Stimulated activated CD8-positive, alpha-beta memory T cell treated with anti-CD3 and anti-CD28 coated beads, Interleukin-15, amount 100 ng/mL, for 4 hours (primary cell): ENCODE data around the gene FOLR3.
"Not testable (repeated sequence)": the region's sequence is repeated elsewhere in the genome, so short reads cannot be mapped to it uniquely, and the experiment has no call there.

Experiments
- DNase-seq, 2 donors: peaks; one replicate each; pipeline ENCODE4 v3.0.0-alpha.2; 2020; ENCODE audit warnings: low read depth in 2 of 2

FOLR3 gene

DNA sequence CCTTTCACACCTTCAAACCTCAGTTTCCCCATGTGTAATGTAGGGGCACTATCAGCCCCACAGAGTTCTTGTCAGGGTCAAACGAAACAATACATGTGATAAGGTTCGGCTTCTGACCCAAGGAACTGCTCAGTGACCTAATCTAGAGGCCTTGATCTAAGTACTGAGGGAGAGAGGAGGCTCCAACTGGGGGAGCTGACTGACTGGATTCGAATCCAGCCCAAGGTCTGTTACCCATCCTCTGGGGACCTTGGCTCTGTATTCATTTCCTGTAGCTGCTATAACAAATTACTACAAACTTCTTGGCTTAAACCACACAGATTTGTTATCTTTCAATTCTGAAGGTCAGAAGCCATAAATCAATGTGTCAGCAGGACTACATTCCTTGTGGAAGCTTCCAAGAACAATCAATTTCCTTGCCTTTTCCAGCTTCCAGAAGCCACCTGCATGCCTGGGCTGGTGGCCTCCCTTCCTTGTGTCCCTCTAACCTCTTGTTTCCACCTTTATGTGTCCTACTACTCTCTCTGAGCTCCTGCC is 12.3 kb upstream of the FOLR3 start:
- DNase-seq: no peak

DNA sequence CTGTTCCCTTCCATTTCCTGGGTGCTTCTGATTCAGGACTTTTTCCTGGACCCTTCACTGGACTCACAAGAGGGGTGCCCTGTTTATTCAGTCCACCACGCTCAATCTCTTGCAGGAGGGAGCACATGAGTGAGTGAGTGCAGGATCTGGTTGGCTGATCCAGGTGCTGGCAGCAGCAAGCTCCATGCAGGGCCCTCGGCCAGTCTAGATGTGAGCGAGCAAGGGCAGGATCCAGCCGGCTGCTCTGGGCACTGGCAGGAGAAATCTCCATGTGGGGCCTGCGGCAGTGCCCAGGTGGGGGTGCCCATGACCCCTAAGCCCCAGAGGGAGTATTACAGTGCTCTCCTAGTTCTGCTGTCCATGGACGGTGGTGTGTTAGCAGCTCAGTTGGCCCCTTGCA is 11.5 kb upstream of the FOLR3 start:
- DNase-seq: no peak

DNA sequence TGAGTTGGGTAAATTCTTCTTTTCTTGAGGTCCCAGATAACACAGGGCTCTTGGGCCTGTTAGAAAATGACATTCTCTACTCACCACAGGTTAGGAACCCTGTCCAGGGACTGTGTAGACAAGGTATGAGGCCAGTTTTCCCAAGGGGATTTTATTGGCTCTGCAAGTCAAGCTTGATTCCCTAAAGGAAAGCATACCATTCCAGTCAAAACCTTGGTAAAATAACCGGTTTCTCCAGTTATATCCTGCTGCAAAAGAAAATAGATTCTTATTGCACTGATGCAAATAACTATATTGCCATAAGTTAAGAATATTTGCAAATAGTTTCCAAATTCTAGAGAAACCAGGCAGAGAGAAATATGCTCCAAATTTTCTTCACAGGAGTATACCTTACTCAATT is 9.6 kb upstream of the FOLR3 start:
- DNase-seq: no peak

DNA sequence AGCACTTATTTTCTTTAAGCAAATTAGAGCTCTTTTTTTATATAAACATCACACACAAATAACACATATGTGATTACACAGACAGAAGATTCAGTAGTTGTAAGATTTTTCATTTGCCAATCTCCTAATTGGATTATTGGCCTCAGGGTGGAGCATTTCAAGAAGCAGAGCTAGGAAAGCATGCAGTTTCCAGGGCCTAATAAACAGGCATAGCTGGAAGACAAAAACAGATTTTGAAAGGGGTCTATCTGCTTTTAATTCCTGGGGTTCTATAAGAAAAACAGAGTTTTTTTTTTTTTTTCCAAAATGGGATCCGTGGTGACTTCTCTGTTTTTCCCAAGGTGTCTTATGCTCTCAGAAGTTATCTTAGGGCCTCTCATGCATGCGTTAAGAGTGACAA is 7.6 kb upstream of the FOLR3 start:
- no peak for DNase-seq

DNA sequence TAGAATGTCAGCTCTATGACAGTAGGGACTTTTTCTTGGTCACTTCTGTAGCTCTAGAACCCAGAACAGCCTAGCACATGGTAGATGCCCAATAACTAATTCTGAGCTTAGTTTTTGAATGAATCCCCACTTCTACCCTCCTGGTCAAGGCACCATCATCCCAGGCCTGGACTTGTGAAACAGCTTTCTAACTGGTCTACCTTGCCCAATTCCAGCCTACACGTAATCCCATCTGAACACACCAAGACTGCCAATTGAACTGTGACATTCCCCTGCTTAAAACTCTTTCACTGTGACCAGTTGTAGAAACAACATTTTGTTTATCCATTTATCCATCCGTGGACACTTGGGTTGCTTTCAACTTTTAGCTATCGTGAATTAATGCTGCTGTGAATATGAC is 6.1 kb upstream of the FOLR3 start:
- DNase-seq: no peak

DNA sequence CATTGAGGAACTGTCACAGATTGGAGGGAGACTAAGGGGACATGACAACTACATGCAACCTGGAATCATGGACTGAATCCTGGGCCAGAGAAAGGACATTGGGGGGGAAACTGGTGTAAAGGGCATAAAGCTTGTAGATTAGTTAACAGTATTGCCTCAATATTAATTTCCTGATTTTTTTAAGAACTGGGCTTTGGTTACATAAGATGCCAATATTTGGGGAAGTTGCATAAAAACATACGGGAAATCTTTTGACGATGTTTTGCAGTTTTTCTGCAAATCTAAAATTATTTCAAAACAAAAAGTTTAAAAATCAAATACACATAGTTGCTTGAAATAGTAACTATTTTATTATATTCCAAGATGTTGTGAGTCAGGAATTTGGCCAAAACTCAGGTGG is 2.9 kb upstream of the FOLR3 start:
- DNase-seq: no peak

DNA sequence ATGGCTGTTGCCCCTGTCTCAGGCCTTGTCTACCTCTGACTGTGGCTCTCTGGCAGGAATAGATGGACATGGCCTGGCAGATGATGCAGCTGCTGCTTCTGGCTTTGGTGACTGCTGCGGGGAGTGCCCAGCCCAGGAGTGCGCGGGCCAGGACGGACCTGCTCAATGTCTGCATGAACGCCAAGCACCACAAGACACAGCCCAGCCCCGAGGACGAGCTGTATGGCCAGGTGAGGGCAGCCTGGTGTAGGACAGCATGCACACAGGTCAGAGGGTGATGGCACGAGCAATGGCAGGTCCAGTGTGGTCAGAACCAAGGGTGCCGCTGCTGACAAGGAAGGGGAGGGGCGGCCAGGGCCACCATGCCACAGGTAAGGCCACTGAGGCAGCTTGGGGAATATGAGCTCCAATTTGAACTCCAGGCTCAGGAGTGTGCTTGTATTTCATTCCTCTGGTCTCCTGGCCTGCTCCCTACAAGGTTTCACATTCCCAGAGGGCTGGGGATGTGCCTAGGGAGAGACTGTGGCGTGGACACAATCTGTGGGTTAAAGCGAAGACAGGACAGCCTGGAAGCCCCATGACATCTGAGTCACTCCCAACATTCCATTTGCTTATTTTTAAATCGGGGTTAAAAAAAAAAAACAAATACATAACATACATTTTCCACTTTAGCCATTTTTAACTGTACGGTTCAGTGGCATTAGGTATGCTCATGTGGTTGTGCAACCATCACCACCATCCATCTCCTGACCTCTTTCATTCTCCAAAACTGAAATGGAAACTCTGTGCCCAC is 562 bp downstream of the FOLR3 start:
- DNase-seq: no peak

DNA sequence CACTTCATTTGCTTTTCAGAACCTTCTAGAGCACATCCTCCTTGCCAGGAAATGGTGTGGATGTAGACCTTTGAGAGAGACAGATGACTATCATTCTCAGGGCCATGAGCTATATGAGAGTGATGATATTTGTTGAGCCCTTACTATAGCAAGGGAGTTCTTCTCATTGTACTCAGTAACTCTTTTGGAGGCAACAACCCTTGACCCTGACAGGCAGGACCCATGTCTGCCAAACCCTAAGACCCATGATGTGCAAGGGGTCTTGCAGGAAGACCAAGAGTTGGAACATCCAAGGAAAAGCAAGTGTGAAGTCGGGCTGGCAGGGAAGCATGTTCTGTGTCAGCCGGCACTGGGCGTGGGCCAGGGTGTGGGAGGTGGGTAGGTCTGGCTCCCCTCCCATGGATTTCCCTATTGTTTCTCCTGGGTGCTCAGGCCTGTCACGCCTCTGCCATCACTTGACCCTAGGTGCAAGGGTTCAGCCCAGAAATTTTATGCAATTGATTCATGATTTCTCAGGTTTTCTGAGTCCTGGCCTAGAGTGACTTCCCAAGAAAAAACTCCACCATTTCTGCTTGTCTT is 1.2 kb downstream of the FOLR3 start:
- DNase-seq: no peak

DNA sequence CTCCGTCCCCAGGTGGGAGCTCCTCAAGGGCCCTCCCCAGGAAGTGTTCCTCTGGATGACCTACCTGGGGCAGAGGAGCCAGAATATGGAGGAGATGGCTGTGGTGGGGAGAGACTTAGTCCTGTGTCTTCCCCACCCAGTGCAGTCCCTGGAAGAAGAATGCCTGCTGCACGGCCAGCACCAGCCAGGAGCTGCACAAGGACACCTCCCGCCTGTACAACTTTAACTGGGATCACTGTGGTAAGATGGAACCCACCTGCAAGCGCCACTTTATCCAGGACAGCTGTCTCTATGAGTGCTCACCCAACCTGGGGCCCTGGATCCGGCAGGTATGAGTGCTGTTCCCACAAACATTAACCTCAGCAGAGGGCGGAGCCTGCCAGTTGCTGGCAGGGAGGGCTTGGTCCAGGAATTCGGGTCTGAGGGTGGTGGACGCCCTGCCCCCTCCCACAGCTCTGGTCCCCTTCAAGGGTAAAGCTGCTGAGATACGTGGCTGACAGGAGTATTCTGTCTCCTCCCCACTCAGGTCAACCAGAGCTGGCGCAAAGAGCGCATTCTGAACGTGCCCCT is 3.4 kb downstream of the FOLR3 start:
- no peak for DNase-seq

DNA sequence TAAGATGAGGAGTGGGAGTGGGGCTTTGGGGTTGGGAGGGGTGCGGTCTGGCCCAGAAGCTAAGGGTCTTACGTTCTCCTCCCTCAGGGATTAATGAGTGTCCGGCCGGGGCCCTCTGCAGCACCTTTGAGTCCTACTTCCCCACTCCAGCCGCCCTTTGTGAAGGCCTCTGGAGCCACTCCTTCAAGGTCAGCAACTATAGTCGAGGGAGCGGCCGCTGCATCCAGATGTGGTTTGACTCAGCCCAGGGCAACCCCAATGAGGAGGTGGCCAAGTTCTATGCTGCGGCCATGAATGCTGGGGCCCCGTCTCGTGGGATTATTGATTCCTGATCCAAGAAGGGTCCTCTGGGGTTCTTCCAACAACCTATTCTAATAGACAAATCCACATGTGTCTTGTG is 4.0 kb downstream of the FOLR3 start:
- DNase-seq: no peak

DNA sequence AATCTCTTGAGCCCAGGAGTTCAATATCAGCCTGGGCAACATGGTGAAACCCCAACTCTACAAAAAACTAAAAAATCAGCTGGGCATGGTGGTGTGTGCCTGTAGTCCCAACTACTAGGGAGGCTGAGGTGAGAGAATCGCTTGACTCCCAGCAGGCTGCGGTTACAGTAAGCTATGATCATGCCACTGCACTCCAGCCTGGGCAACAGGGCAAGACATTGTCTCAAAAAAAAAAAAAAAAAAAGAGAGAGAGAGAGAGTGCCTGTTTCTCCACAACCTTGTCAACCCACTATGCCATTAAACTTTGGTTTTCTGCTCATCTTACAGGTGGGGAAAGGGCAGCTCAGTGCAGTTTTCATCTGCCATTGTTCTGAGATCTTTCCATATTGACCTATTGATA is 5.1 kb downstream of the FOLR3 start:
- no peak for DNase-seq

DNA sequence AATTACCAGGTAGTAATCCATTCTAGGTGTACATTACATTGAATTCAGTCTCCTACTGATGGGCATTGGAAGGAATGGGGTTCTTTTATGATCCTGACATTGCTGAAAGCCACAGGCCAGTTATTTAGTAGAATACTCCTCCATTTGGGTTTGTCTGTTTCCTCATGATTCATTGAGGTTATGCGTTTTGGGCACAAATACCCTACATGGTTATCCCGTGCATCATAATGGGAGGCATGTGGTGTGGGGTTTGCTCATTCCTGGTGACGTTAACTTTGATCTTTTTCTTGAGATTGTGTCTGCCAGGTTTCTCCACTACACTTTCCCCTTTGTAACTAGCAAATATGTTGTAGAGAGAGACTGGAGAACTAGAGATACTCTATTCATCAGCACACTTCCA is 5.5 kb downstream of the FOLR3 start:
- no peak for DNase-seq

DNA sequence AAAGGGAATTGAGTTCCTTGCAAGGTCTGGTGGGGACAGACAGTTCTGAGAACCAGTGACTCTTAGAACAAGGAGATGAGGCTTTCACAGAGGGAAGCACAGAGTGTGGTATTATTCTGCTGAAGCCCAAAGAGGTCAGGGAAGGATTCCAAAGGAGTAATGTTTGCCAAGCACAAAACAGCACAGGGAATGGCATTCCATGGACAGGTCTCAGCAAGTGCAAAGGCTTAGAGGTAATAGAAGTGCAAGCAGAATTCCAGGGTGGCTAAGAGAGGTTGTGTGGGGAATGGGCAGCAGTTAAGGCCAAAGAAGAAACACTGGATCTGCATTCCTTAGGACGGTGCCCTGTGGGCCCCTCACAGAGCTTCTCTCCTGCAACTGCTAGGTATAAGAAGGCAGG is 6.6 kb downstream of the FOLR3 start:
- DNase-seq: not testable (repeated sequence)

DNA sequence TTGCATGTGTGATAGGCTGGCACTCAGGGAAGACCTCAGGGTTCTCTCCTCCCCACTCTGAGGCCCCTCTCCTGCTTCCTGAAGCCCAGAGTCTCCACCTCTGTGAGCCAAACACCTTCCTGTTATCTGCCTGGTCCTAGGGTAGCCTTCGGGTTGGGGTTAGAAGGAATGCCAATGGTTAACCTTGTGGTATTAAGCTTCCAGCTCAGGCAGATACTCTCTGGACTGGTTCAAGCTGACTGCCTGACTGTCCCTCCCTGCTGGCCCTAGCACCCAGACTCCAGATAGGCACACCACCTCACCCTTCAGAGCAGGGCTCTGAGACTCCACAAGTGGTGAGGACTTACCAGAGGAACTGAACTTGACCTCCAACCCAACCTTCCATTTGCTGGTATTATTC is 7.0 kb downstream of the FOLR3 start:
- not testable (repeated sequence) for DNase-seq

DNA sequence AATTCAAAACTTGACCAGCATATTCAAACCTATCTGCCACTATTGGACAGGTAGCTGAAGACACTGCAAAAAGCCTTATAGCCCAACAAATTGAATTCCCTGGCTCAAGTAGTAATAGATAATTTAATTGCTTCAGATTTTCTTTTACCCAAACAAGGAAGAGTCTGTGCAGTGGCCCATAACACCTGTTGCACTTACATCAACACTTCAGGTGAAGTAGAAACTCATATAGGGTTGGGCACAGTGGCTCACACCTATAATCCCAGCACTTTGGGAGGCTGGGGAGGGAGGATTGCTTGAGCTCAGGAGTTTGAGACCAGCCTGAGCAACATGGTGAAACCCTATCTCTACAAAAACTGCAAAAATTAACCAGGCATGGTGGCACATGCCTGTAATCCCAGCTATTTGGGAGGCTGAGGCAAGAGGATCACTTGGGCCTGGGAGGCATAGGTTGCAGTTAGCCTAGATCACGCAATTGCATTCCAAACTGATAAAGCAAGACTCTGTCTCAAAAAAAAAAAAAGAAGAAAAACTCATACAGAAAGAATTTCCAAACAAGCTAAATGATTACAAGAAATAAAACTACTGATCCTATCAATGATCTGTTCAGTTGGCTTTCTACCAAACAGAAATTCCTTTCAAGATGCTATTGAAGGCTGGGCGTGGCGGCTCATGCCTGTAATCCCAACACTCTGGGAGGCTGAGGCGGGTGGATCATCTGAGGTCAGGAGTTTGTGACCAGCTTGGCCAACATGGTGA is 9.5 kb downstream of the FOLR3 start:
- no peak for DNase-seq

DNA sequence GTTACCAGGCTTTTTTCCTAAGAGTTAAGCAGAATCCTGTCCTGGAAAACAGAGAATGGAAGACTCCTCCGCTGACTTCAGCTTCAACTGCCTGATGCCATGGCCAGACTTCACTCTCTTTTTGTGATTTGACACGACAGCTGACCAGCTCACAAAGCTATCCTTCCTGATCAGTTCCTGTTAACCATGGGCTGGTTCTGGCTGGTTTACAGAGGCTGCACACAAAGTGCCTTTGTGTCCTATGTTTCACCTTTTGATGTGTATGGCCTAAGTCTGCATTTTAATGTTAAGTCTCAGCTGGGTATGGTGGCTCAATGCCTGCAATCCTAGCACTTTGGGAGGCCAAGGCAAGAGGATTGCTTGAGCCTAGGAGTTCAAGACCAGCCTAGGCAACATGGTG is 11.1 kb downstream of the FOLR3 start:
- no peak for DNase-seq

DNA sequence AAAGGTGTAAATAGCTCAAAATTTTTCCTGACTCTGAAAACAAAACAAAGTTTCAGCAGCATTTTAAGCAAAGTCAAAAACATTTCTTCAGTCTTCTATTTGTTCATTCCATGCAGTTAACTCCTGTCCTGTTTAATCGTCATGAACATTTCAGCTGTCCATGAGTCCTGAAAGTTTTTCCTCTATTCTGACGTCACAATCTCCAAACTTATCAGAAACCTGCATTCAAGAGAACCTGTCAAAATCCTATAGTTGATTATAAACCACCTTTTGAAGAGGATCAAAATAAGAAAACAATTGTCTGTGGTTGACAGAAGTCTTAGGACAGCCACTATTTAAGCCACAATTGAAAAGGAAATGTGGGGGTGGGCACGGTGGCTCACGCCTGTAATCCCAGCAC is 15.4 kb downstream of the FOLR3 start:
- DNase-seq: no peak

DNA sequence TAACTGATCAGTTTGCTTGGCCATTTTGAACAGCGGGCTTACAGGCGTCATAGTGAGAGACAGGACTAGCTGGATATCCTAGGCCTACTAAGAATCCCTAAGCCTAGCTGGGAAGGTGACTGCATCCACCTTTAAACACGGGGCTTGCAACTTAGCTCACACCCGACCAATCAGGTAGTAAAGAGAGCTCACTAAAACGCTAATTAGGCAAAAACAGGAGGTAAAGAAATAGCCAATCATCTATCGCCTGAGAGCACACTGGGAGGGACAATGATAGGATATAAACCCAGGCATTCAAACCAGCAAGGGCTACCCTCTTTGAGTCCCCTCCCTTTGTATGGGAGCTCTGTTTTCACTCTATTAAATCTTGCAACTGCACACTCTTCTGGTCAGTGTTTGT is 18.3 kb downstream of the FOLR3 start:
- DNase-seq: not testable (repeated sequence)

DNA sequence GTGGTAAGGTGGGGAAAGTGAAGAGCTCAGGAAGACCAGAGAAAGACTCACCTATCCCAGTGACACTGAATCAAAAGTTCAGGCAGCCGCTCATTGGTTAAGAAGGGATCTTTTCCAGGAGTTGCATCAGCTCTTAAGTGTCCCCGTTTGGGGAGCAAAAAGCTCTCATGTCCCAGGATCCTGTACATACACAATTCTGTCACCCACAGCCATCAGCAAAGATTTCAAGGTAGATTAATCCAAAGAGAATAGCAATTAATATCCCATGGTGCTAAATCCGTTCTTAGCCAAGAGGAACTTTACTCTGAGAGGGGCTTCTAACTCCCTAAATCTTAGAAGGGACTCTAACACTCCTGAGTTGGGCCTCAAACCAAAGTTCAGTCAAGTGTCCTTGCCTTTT is 19.3 kb downstream of the FOLR3 start:
- no peak for DNase-seq

DNA sequence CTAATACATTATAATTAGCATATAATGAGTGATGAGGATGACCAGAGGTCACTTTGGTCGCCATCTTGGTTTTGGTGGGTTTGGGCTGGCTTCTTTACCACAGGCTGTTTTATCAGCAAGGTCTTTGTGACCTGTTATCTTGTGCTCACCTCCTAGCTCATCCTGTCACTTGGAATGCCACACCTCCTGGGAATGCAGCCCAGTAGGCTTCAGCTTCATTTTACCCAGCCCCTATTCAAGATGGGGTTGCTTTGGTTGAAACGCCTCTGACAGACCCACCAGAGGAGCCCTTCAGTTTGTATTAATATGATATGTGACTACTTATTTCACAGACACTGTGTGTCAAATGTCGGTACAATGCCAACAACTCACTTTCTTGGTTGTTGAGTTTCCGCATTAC is 20.2 kb downstream of the FOLR3 start:
- no peak for DNase-seq

DNA sequence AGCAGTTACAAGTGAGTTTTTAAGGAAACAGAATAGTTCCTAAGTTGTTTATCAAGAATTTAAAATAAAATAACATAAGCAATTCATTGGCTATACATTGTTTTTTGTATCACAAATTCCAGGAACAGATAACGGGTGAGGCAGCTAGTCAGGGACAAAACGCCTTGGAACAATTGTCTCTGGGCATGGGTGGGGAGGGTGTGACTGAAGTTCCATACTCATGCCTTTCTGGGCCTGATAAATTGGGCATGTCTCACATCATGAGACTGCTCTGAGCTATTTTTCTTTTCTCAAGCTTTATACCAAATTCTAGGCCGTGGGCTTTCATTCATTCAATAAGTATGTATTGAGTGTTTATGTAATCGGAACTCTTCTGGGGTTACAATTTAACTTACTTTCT is 21.6 kb downstream of the FOLR3 start:
- DNase-seq: no peak

DNA sequence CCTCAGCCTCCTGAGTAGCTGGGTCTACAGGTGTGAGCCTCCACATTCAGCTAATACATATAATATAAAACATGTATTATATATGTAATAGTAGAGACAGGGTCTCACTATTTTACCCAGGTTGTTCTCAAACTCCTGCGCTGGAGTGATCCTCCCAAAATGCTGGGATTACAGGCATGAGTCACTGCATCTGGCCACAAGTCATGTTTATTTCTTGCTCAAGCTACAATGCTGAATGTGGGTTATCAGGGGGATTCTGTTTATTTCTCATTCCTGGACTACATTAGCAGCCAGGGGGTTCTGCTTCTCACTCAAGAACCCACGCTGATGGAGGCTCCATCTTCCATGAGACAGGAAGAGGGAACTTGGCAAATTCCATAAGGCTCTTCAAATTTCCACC is 24.8 kb downstream of the FOLR3 start:
- DNase-seq: no peak
